GM18498 (cell line): ENCODE data around the gene TTBK2.

ENCODE experiments used
- ATAC-seq: cut with Tn5 transposase; IDR thresholded peaks from one replicate; pipeline ENCODE4 v1.9.1; 2021; ENCODE audit warnings: mild to moderate bottlenecking, moderate library complexity; ENCODE audit not compliant: unreplicated experiment

Gene TTBK2

GRCh38 chr15:42695527-42696071 lies 225.0 kb downstream of the TTBK2 start:
- ATAC-seq, result no peak

GRCh38 chr15:42694398-42694797 lies 226.2 kb downstream of the TTBK2 start:
- ATAC-seq, result no peak

GRCh38 chr15:42693942-42694341 lies 226.6 kb downstream of the TTBK2 start:
- no peak for ATAC-seq

- ATAC-seq, result no peak
These were observed 227.1 kb downstream of the TTBK2 start for GRCh38 chr15:42693496-42693895.

- ATAC-seq, result no peak
These were observed 227.6 kb downstream of the TTBK2 start for GRCh38 chr15:42692997-42693396.

- no peak for ATAC-seq
These were observed 228.0 kb downstream of the TTBK2 start for GRCh38 chr15:42692536-42692935.

- no peak for ATAC-seq
These were observed 228.8 kb downstream of the TTBK2 start for GRCh38 chr15:42691770-42692169.

GRCh38 chr15:42691308-42691707 lies 229.3 kb downstream of the TTBK2 start:
- no peak for ATAC-seq
